Endothelial cell (in vitro differentiated cells): ENCODE results near the gene ZNF688. TPM values are rescaled to one million over a fixed set of nuclear protein-coding genes. Genes with fewer than 3 reads are reported as not detected.

Experiments used
- DNase-seq: peaks from one replicate; pipeline ENCODE4 v3.0.0; 2021; ENCODE audit warnings: low spot score
- H3K27ac Mint-ChIP-seq: one replicate; pipeline ENCODE4 v1.8.0; 2021; ENCODE audit warnings: mixed read lengths, inconsistent platforms; ENCODE audit not compliant: unreplicated experiment
- H3K27me3 Mint-ChIP-seq: one replicate; pipeline ENCODE4 v1.8.0; 2021; ENCODE audit warnings: mild to moderate bottlenecking, moderate library complexity, mixed read lengths, inconsistent platforms; ENCODE audit not compliant: unreplicated experiment
- H3K36me3 Mint-ChIP-seq: one replicate; pipeline ENCODE4 v1.8.0; 2021; ENCODE audit warnings: mild to moderate bottlenecking, low read depth, mixed read lengths, inconsistent platforms; ENCODE audit not compliant: unreplicated experiment
- H3K4me1 Mint-ChIP-seq: one replicate; pipeline ENCODE4 v1.8.0; 2021; ENCODE audit warnings: mild to moderate bottlenecking, mixed read lengths, inconsistent platforms; ENCODE audit not compliant: unreplicated experiment
- H3K4me3 Mint-ChIP-seq: one replicate; pipeline ENCODE4 v1.8.0; 2021; ENCODE audit warnings: mild to moderate bottlenecking, mixed read lengths, inconsistent platforms; ENCODE audit not compliant: unreplicated experiment
- H3K9me3 Mint-ChIP-seq: one replicate; pipeline ENCODE4 v1.8.0; 2021; ENCODE audit warnings: mixed read lengths, inconsistent platforms; ENCODE audit not compliant: unreplicated experiment
- CTCF ChIP-seq: fragments of 200-600 bp; sonication (generic); IDR thresholded peaks from one replicate; pipeline ENCODE4 v1.5.0; 2021; ENCODE audit warnings: antibody characterized with exemption; ENCODE audit not compliant: unreplicated experiment
- total RNA-seq: library from RNA; stranded (reverse); fragmentation: NEBNext Ultra II Directional; extraction: Animal tissue kit (Norgen Biotek cat#: 25700); gene quantifications from one replicate; pipeline ENCODE4 v1.2.1, GENCODE V29; 2021; ENCODE audit not compliant: unreplicated experiment

The ZNF688 gene
- total RNA-seq, 1 donor from 2014 or later = 9.6 TPM

GRCh38 chr16:30552956-30553355 lies 18.6 kb downstream of the ZNF688 start:
- peaks cover 28% of the 10 kb centered on the region for H3K4me1 Mint-ChIP-seq
- no peak for DNase-seq
- no peak overlapping the region for H3K27ac Mint-ChIP-seq

GRCh38 chr16:30551781-30552180 lies 19.7 kb downstream of the ZNF688 start:
- peaks cover 15% of the 10 kb centered on the region for H3K36me3 Mint-ChIP-seq
- no peaks in the 10 kb centered on the region for H3K9me3 Mint-ChIP-seq
- H3K27me3 Mint-ChIP-seq = peaks cover 9% of the 10 kb centered on the region
- no peak for TF ChIP-seq CTCF
- no peak overlapping the region for H3K27ac Mint-ChIP-seq
- no peak overlapping the region for H3K4me3 Mint-ChIP-seq
- H3K4me1 Mint-ChIP-seq = peaks cover 25% of the 10 kb centered on the region
- no peak for DNase-seq

More at GRCh38 chr16:30552956-30553355, 18.6 kb downstream of the ZNF688 start:
- Mint-ChIP-seq H3K27me3 (peaks cover 9% of the 10 kb centered on the region), H3K4me3 (no peak overlapping the region), H3K36me3 (peaks cover 15% of the 10 kb centered on the region), H3K9me3 (no peaks in the 10 kb centered on the region)
- TF ChIP-seq CTCF = no peak

GRCh38 chr16:30548416-30549253 lies 22.9 kb downstream of the ZNF688 start:
- no peak overlapping the region for H3K27ac Mint-ChIP-seq
- no peak for DNase-seq
- no peaks in the 10 kb centered on the region for H3K9me3 Mint-ChIP-seq
- TF ChIP-seq CTCF = no peak
- peaks cover 3% of the 10 kb centered on the region for H3K36me3 Mint-ChIP-seq
- peak overlapping the region; percentile 29 for H3K4me3 Mint-ChIP-seq
- H3K27me3 Mint-ChIP-seq = peaks cover 7% of the 10 kb centered on the region
- peaks cover 20% of the 10 kb centered on the region for H3K4me1 Mint-ChIP-seq

GRCh38 chr16:30546115-30546514 lies 25.4 kb downstream of the ZNF688 start:
- Mint-ChIP-seq H3K4me3 (no peak overlapping the region), H3K36me3 (no peaks in the 10 kb centered on the region), H3K27ac (peak overlapping the region; percentile 22), H3K4me1 (peaks cover 14% of the 10 kb centered on the region), H3K9me3 (no peaks in the 10 kb centered on the region), H3K27me3 (peaks cover 7% of the 10 kb centered on the region)
- no peak for DNase-seq
- TF ChIP-seq CTCF = no peak

- Mint-ChIP-seq H3K27me3 (peaks cover 5% of the 10 kb centered on the region), H3K4me1 (peaks cover 9% of the 10 kb centered on the region), H3K27ac (no peak overlapping the region), H3K36me3 (no peaks in the 10 kb centered on the region), H3K4me3 (no peak overlapping the region), H3K9me3 (no peaks in the 10 kb centered on the region)
- no peak for TF ChIP-seq CTCF
- no peak for DNase-seq
These were observed 28.4 kb downstream of the ZNF688 start for GRCh38 chr16:30543067-30543466.
